ENCODE results near the gene TINAGL1.

DNA sequence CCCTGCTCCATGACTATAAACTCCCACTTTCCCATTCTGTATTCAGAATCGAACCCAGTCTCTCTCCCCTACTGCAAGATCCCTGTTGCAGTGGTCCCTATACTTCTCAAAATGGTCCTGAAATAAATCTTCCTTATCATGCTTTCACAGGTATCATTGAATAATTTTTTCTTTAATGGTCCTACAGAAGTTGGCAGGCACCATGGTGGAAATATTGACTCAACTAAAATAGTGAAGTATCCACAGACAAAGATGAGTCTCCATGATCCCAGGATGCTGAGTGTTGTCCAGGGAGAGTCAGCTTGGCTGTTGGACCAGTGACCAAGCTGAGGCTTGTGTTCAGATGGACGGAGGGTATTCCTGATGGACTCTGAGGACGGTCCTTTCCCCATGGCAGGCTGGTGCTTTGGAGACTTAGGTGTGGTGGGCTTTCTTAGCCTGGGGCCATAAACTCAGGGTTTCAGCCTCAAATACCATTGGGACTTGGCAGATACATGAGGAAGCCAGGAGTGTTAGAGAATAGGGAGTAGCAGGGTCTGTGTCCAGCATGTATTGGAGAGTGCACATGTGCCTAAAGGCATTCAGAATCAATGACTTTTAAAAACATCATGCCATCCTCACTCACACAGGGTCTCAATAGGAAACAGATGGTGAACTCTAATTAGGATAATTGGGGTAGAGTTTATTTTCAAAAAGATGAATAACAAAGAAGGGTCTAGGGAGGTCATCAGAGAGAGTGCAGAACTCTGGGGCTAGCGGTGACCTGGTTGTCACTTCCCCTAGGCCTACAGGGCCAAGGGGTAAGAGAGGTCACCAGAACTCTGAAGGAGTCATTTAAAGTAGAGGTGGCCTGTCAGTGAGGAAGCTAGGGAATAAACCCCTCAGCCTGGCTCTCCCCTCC, 19.8 kb downstream of the TINAGL1 start:
- no peak for TF ChIP-seq EZH2phosphoT487 (IDR thresholded peaks at IDR 0.05; ENCODE audit: low read length)
- TF ChIP-seq, protein P1, sequence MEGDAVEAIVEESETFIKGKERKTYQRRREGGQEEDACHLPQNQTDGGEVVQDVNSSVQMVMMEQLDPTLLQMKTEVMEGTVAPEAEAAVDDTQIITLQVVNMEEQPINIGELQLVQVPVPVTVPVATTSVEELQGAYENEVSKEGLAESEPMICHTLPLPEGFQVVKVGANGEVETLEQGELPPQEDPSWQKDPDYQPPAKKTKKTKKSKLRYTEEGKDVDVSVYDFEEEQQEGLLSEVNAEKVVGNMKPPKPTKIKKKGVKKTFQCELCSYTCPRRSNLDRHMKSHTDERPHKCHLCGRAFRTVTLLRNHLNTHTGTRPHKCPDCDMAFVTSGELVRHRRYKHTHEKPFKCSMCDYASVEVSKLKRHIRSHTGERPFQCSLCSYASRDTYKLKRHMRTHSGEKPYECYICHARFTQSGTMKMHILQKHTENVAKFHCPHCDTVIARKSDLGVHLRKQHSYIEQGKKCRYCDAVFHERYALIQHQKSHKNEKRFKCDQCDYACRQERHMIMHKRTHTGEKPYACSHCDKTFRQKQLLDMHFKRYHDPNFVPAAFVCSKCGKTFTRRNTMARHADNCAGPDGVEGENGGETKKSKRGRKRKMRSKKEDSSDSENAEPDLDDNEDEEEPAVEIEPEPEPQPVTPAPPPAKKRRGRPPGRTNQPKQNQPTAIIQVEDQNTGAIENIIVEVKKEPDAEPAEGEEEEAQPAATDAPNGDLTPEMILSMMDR (IDR thresholded peaks at IDR 0.05; ENCODE audit: low read length), result no peak
